Esophagus muscularis mucosa (tissue), 4 donors: Measurements from ENCODE around the gene XPO6. TPM values are rescaled to one million over a fixed set of nuclear protein-coding genes. Genes with fewer than 3 reads are reported as not detected.

Experiments used
- DNase-seq: peaks from one replicate; pipeline ENCODE4 v3.0.0-alpha.2; 2017; ENCODE audit errors: extremely low spot score
- H3K27ac ChIP-seq, 4 donors: fragments of 200-600 bp; sonication (generic); replicated peaks in 1 of 4; 1 replicate in 3 of 4; 2 replicates in 1 of 4; pipeline ENCODE4 v1.5.1; 2016 to 2019; ENCODE audit warnings: mild to moderate bottlenecking in 1 of 4
- H3K27me3 ChIP-seq, 4 donors: fragments of 200-600 bp; sonication (generic); one replicate each; pipeline versions ENCODE4 v1.5.1 to v1.6.0; 2016 to 2019
- H3K36me3 ChIP-seq, 4 donors: fragments of 200-600 bp; sonication (generic); one replicate each; pipeline ENCODE4 v1.5.1; 2016 to 2019
- H3K4me1 ChIP-seq, 4 donors: fragments of 200-600 bp; sonication (generic); one replicate each; pipeline ENCODE4 v1.5.1; 2016 to 2019
- H3K4me3 ChIP-seq, 4 donors: fragments of 200-600 bp; sonication (generic); 1 replicate in 2 of 4; 2 replicates in 2 of 4; pipeline ENCODE4 v1.5.1; 2016 to 2019; ENCODE audit warnings: mild to moderate bottlenecking in 4 of 4, moderate library complexity in 1 of 4
- H3K9me3 ChIP-seq, 4 donors: fragments of 200-600 bp; sonication (generic); 1 replicate in 3 of 4; 2 replicates in 1 of 4; pipeline ENCODE4 v1.5.1; 2016 to 2019
- EP300 ChIP-seq: sonication (generic); formaldehyde crosslinking; IDR thresholded peaks from one replicate; pipeline ENCODE4 v1.6.1; 2017; ENCODE audit warnings: antibody characterized with exemption
- POLR2A ChIP-seq: fragments of 450-650 bp; IDR thresholded peaks from one replicate; pipeline ENCODE4 v1.6.1; 2017; ENCODE audit warnings: antibody characterized with exemption, moderate library complexity, mild to moderate bottlenecking, low read depth
- POLR2AphosphoS5 ChIP-seq, 2 donors: sonication (generic); formaldehyde crosslinking; IDR thresholded peaks; one replicate each; pipeline ENCODE4 v1.6.1; 2017; ENCODE audit warnings: antibody characterized with exemption in 2 of 2
- WGBS: methylation state at CpG from one replicate; pipeline ENCODE4 v1.1.5; 2018; 5-methylcytosine and 5-hydroxymethylcytosine counted together
- intact Hi-C: fragments of 100-400 bp; cut with DNase I; formaldehyde crosslinking; loops from one replicate; pipeline ENCODE4 v1.15.1; 2023
- total RNA-seq, 4 donors: library from RNA; depleted of rRNA; stranded (reverse); fragments of >200 nt; gene quantifications; one replicate each; pipeline versions ENCODE4 v1.1.0 to v1.2.1, GENCODE V29; 2016
- TF ChIP-seq, protein P1 (sequence below), 3 experiments: fragments of 200-600 bp in 2 of 3; fragments of 450-650 bp in 1 of 3; sonication (generic) in 2 of 3; IDR thresholded peaks; one replicate each; pipeline ENCODE4 v1.5.1; 2017 to 2019; ENCODE audit warnings: antibody characterized with exemption in 3 of 3, mild to moderate bottlenecking in 2 of 3, moderate library complexity in 1 of 3

Gene XPO6
- total RNA-seq, 4 donors from 2014 or later: 39.0 to 68.3 (median 51.1) TPM

DNA sequence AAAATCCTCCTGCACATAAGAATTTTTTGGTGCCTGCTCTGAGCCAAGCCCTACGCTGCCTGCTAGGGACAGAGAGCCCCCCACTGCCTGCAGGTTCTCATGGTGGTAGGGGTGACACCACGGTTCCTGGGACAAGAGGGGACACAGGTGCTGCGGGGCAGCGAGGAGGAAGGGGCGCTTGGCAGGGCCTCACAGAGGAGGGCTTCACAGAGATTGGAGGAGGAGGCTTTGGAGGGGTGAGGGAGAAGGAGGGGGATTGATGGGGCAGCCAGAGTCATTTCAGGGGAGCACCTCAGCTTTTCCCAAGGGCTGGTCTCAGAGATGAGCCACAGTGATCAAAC, 118.4 kb downstream of the XPO6 start:
- no peak overlapping the region for H3K27ac ChIP-seq
- H3K9me3 ChIP-seq: no peaks in the 10 kb centered on the region
- no peaks in the 10 kb centered on the region for H3K4me1 ChIP-seq
- intact Hi-C loops: no loop called here
- TF ChIP-seq, protein P1, sequence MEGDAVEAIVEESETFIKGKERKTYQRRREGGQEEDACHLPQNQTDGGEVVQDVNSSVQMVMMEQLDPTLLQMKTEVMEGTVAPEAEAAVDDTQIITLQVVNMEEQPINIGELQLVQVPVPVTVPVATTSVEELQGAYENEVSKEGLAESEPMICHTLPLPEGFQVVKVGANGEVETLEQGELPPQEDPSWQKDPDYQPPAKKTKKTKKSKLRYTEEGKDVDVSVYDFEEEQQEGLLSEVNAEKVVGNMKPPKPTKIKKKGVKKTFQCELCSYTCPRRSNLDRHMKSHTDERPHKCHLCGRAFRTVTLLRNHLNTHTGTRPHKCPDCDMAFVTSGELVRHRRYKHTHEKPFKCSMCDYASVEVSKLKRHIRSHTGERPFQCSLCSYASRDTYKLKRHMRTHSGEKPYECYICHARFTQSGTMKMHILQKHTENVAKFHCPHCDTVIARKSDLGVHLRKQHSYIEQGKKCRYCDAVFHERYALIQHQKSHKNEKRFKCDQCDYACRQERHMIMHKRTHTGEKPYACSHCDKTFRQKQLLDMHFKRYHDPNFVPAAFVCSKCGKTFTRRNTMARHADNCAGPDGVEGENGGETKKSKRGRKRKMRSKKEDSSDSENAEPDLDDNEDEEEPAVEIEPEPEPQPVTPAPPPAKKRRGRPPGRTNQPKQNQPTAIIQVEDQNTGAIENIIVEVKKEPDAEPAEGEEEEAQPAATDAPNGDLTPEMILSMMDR (IDR thresholded peaks at IDR 0.05): no peak
- TF ChIP-seq POLR2A: no peak
- TF ChIP-seq POLR2AphosphoS5 (IDR thresholded peaks at IDR 0.05): no peak
- no peak for TF ChIP-seq EP300
- H3K36me3 ChIP-seq: peaks cover 11 to 26% (median 18%) of the 10 kb centered on the region in 4 donors
- no peaks in the 10 kb centered on the region for H3K27me3 ChIP-seq
- 81% methylated on average over 5 of the region's 5 CpGs for WGBS
- H3K4me3 ChIP-seq: no peak overlapping the region
- no peak for DNase-seq

DNA sequence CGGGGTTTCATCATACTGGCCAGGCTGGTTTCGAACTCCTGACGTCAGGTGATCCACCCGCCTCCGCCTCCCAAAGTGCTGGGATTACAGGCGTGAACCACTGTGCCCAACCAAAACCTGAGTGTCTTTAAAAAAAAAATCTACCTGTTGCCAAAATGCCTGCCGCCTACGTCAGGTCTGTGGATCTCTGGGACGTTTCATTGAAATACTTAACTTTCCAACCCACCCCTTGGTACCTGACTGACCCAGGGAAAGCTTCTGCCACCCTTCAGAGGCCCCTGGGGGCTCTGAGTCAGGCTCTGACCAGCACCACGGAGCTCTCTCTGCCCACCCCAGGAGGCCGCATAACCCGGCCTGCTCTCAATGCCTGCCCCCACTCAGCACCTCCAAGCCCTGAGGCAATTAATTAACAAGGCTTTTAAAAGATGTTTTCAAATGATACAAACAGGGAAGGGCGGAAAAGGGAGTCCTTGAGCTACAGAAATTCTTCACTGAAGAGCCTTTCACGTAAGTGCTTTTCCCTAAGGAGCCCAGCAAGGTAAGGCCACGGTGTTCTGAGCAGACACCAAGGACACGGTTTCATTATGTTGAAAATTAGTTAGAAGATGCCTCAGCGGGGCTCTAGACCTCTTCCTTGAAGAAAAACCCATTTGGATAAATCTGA, 118.9 kb downstream of the XPO6 start:
- no peak overlapping the region for H3K27ac ChIP-seq
- 84% methylated on average over 17 of the region's 17 CpGs for WGBS
- no peaks in the 10 kb centered on the region for H3K4me1 ChIP-seq
- H3K27me3 ChIP-seq: no peaks in the 10 kb centered on the region
- H3K4me3 ChIP-seq: no peak overlapping the region
- intact Hi-C loops: no loop called here
- TF ChIP-seq EP300 (no peak), POLR2A (no peak), POLR2AphosphoS5 (IDR thresholded peaks at IDR 0.05) (no peak)
- TF ChIP-seq, protein P1 (IDR thresholded peaks at IDR 0.05): no peak
- H3K9me3 ChIP-seq: no peaks in the 10 kb centered on the region
- H3K36me3 ChIP-seq: peaks cover 6 to 21% (median 13%) of the 10 kb centered on the region in 4 donors
- no peak for DNase-seq

DNA sequence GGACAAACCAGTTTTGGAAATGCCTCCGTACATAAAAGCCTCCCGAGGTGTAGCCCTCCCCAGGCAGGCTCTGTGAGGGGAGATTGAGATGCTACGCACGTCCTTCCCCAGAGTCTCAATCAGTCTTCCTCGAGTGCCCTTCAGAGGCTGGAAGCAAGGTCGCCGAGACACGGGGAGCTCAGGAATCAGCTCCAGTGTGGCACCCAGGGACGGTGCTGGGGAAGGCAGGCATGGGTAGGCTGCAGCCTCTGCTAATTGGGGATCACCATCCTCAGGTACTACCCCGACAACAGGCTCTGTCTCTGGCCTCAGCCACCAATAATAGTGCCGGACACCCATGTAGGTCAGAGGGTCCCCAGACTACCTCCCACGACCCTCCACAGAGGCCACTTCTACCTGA, 120.1 kb downstream of the XPO6 start:
- H3K36me3 ChIP-seq: peaks cover 0 to 9% (median 4%) of the 10 kb centered on the region in 4 donors
- H3K27ac ChIP-seq: no peak overlapping the region
- intact Hi-C loops: no loop called here
- no peaks in the 10 kb centered on the region for H3K9me3 ChIP-seq
- no peaks in the 10 kb centered on the region for H3K27me3 ChIP-seq
- no peak for DNase-seq
- TF ChIP-seq POLR2A: no peak
- TF ChIP-seq, protein P1 (IDR thresholded peaks at IDR 0.05): no peak
- no peak for TF ChIP-seq EP300
- TF ChIP-seq POLR2AphosphoS5 (IDR thresholded peaks at IDR 0.05): no peak
- no peaks in the 10 kb centered on the region for H3K4me1 ChIP-seq
- H3K4me3 ChIP-seq: no peak overlapping the region
- 77% methylated on average over 5 of the region's 12 CpGs for WGBS

DNA sequence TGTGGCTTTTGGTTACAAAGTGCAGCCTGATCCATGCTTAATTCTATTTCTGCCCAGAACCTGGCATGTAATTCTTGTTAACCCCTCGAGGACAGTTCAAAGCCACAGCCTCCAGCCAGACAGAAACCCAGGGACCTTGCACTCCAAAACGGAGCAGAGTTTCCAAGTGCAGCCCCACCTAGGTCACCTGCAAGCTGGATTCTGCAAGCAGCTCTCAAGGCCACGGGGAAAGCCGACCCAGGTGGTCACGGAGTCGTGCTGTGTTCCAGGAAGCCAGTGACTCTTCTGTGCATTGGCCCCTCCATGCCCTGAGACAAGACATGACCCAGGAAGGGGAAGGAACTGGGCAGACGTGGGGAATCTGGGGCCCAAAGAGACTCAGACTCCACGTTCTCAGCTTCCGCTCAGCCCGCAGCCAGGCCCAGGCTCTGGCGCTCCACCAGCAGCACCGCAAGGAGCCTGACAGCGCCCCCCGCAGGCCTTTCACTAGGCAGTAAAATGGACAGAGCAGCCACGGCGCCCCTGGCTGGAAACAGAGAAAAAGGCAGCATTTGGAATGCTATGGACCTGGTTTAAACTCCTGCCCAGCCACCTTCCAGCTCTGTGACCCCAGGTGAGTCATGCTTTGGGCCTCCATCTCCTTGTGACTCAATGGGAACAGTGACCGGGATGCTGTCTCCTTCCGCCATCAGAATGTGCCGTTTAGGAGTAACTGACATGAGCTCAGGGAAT, 121.0 kb downstream of the XPO6 start:
- H3K4me3 ChIP-seq: no peak overlapping the region
- no peaks in the 10 kb centered on the region for H3K4me1 ChIP-seq
- WGBS: 73% methylated on average over 13 of the region's 19 CpGs
- no peaks in the 10 kb centered on the region for H3K9me3 ChIP-seq
- TF ChIP-seq POLR2AphosphoS5 (IDR thresholded peaks at IDR 0.05): no peak
- H3K27me3 ChIP-seq: no peaks in the 10 kb centered on the region
- H3K36me3 ChIP-seq: peaks cover 0 to 5% (median under 1%) of the 10 kb centered on the region in 4 donors
- no peak overlapping the region for H3K27ac ChIP-seq
- no peak for DNase-seq
- intact Hi-C loops: no loop called here

DNA sequence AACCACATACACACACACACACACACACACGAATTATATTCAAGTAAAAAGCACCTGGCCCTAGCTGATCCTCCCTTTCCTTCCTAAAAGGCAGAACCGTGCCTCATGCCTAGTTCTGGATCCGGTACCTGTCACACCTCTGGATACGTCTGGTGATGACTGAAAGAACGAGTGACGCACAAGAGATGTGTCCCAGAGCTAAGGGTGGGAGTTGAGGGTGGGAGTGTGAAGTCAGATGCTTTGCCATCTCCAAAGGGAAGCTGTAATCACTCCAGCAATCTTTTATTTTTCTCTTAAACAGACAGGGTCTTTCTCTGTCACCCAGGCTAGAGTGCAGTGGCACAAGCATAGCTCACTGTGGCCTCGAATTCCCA, 121.8 kb downstream of the XPO6 start:
- Histone ChIP-seq H3K4me1 (no peaks in the 10 kb centered on the region), H3K9me3 (no peaks in the 10 kb centered on the region), H3K27ac (no peak overlapping the region), H3K4me3 (no peak overlapping the region), H3K36me3 (peaks cover 0 to 5% (median 0%) of the 10 kb centered on the region in 4 donors), H3K27me3 (no peaks in the 10 kb centered on the region)
- DNase-seq: no peak
- TF ChIP-seq POLR2AphosphoS5 (IDR thresholded peaks at IDR 0.05) (no peak), POLR2A (no peak)
- TF ChIP-seq, protein P1 (IDR thresholded peaks at IDR 0.05): no peak
- intact Hi-C loops: no loop called here
- WGBS: 81% methylated on average over 6 of the region's 7 CpGs
